H9 (cell line): ENCODE data around the gene TRIM60. TPM values are rescaled to one million over a fixed set of nuclear protein-coding genes. Genes with fewer than 3 reads are reported as not detected.

Source experiments
- DNase-seq: peaks from one replicate; pipeline ENCODE4 v3.0.0-alpha.2; 2017
- H2AFZ ChIP-seq: one replicate; pipeline ENCODE4 v1.6.1; 2013; ENCODE audit warnings: mild to moderate bottlenecking, low read length, control low read depth, moderate library complexity
- H2AK5ac ChIP-seq: 2 replicates; pipeline ENCODE4 v1.6.1; 2013; ENCODE audit warnings: low read length, control low read depth, mixed read lengths; ENCODE audit not compliant: insufficient read length
- H2BK120ac ChIP-seq: one replicate; pipeline ENCODE4 v1.6.1; 2013; ENCODE audit warnings: low read depth, mild to moderate bottlenecking, low read length, control low read depth, inconsistent platforms; ENCODE audit not compliant: poor library complexity, severe bottlenecking
- H2BK12ac ChIP-seq: 2 replicates; pipeline ENCODE4 v1.6.1; 2013; ENCODE audit warnings: low read length, control low read depth, mixed read lengths, low read depth; ENCODE audit not compliant: insufficient read length
- H2BK15ac ChIP-seq: 2 replicates; pipeline ENCODE4 v1.6.1; 2013; ENCODE audit warnings: low read depth, low read length, control low read depth
- H2BK20ac ChIP-seq: one replicate; pipeline ENCODE4 v1.6.1; 2013; ENCODE audit warnings: low read depth, mild to moderate bottlenecking, low read length, control low read depth, inconsistent platforms; ENCODE audit not compliant: poor library complexity, severe bottlenecking
- H2BK5ac ChIP-seq: 2 replicates; pipeline ENCODE4 v1.6.1; 2013; ENCODE audit warnings: low read length, control low read depth, mixed read lengths; ENCODE audit not compliant: insufficient read length
- H3K14ac ChIP-seq: 2 replicates; pipeline ENCODE4 v1.6.1; 2013; ENCODE audit warnings: low read length, control low read depth; ENCODE audit not compliant: insufficient read depth
- H3K18ac ChIP-seq: 2 replicates; pipeline ENCODE4 v1.6.1; 2013; ENCODE audit warnings: low read depth, mild to moderate bottlenecking, mixed read lengths, low read length, control low read depth; ENCODE audit not compliant: insufficient read length
- H3K23ac ChIP-seq: 2 replicates; pipeline ENCODE4 v1.6.1; 2013; ENCODE audit warnings: low read length, control low read depth, mixed read lengths, low read depth; ENCODE audit not compliant: insufficient read length
- H3K23me2 ChIP-seq: 2 replicates; pipeline ENCODE4 v1.6.1; 2013; ENCODE audit warnings: low read depth, mild to moderate bottlenecking, mixed read lengths, low read length, control low read depth; ENCODE audit not compliant: insufficient read length, poor library complexity, severe bottlenecking
- H3K27ac ChIP-seq: 2 replicates; pipeline ENCODE4 v1.5.1; 2013; ENCODE audit warnings: low read length, control low read depth, mixed read lengths, low read depth; ENCODE audit not compliant: insufficient read length
- H3K27me3 ChIP-seq: 2 replicates; pipeline ENCODE4 v1.6.1; 2013; ENCODE audit warnings: low read length, control low read depth, inconsistent platforms; ENCODE audit not compliant: insufficient read depth
- H3K4ac ChIP-seq: 2 replicates; pipeline ENCODE4 v1.6.1; 2013; ENCODE audit warnings: low read depth, mild to moderate bottlenecking, control low read depth, inconsistent platforms, low read length, moderate library complexity
- H3K4me1 ChIP-seq: 2 replicates; pipeline ENCODE4 v1.6.1; 2013; ENCODE audit warnings: low read length, control low read depth, inconsistent platforms; ENCODE audit not compliant: insufficient read depth
- H3K4me2 ChIP-seq: 2 replicates; pipeline ENCODE4 v1.6.1; 2013; ENCODE audit warnings: low read length, control low read depth, mixed read lengths; ENCODE audit not compliant: insufficient read length, insufficient read depth
- H3K56ac ChIP-seq: 2 replicates; pipeline ENCODE4 v1.6.1; 2013; ENCODE audit warnings: low read depth, mild to moderate bottlenecking, mixed read lengths, low read length, control low read depth; ENCODE audit not compliant: insufficient read length
- H3K79me1 ChIP-seq: 2 replicates; pipeline ENCODE4 v1.6.1; 2013; ENCODE audit warnings: low read depth, mild to moderate bottlenecking, moderate library complexity, low read length, control low read depth, inconsistent platforms; ENCODE audit not compliant: insufficient read depth, poor library complexity, severe bottlenecking
- H3K79me2 ChIP-seq: 2 replicates; pipeline ENCODE4 v1.6.1; 2013; ENCODE audit warnings: low read length, control low read depth, inconsistent platforms; ENCODE audit not compliant: insufficient read depth
- H3K9ac ChIP-seq: 2 replicates; pipeline ENCODE4 v1.6.1; 2013; ENCODE audit warnings: low read length, control low read depth, mixed read lengths; ENCODE audit not compliant: insufficient read length; ENCODE audit errors: extremely low read depth
- H3K9me3 ChIP-seq: one replicate; pipeline ENCODE4 v1.6.1; 2013; ENCODE audit warnings: low read depth, low read length, inconsistent platforms; ENCODE audit not compliant: control insufficient read depth
- H3T11ph ChIP-seq: one replicate; pipeline ENCODE4 v1.6.1; 2013; ENCODE audit warnings: mild to moderate bottlenecking, low read length, control low read depth, inconsistent platforms
- H4K20me1 ChIP-seq: one replicate; pipeline ENCODE4 v1.6.1; 2013; ENCODE audit not compliant: control insufficient read depth, insufficient read length, insufficient read depth
- H4K5ac ChIP-seq: 2 replicates; pipeline ENCODE4 v1.6.1; 2013; ENCODE audit warnings: low read depth, mild to moderate bottlenecking, mixed read lengths, low read length, control low read depth; ENCODE audit not compliant: insufficient read length
- H4K8ac ChIP-seq: replicated peaks from 2 replicates; pipeline ENCODE4 v1.6.1; 2013; ENCODE audit warnings: low read length, control low read depth, mixed read lengths, low read depth; ENCODE audit not compliant: insufficient read length
- H4K91ac ChIP-seq: 2 replicates; pipeline ENCODE4 v1.6.1; 2013; ENCODE audit warnings: low read depth, mild to moderate bottlenecking, moderate library complexity, mixed read lengths, low read length, control low read depth; ENCODE audit not compliant: insufficient read length
- H3K27ac Mint-ChIP-seq, 3 experiments: 2 replicates in 2 of 3; 3 replicates in 1 of 3; pipeline ENCODE4 v1.8.0; 2020 to 2021; ENCODE audit warnings: mixed read lengths in 3 of 3, mild to moderate bottlenecking in 1 of 3, moderate library complexity in 1 of 3
- H3K27me3 Mint-ChIP-seq: 2 replicates; pipeline ENCODE4 v1.8.0; 2021; ENCODE audit warnings: low read depth, mild to moderate bottlenecking, moderate library complexity, mixed read lengths
- H3K36me3 Mint-ChIP-seq, 3 experiments: 2 replicates in 2 of 3; 3 replicates in 1 of 3; pipeline ENCODE4 v1.8.0; 2020 to 2021; ENCODE audit warnings: low read depth in 3 of 3, mixed read lengths in 3 of 3; ENCODE audit not compliant: insufficient read depth in 1 of 3
- H3K4me1 Mint-ChIP-seq, 2 experiments: 2 replicates each; pipeline ENCODE4 v1.8.0; 2020; ENCODE audit warnings: mixed read lengths in 2 of 2
- H3K4me3 Mint-ChIP-seq, 2 experiments: 2 replicates in 1 of 2; 3 replicates in 1 of 2; pipeline ENCODE4 v1.8.0; 2020 to 2021; ENCODE audit warnings: mild to moderate bottlenecking in 2 of 2, mixed read lengths in 2 of 2, moderate library complexity in 1 of 2
- H3K9me3 Mint-ChIP-seq, 2 experiments: 2 replicates in 1 of 2; 3 replicates in 1 of 2; pipeline ENCODE4 v1.8.0; 2020; ENCODE audit warnings: mild to moderate bottlenecking in 2 of 2, mixed read lengths in 2 of 2, moderate library complexity in 1 of 2
- CTCF ChIP-seq: fragments of 200-600 bp; sonication (generic); conservative IDR thresholded peaks from 3 replicates; pipeline ENCODE4 v1.8.0; 2021; ENCODE audit warnings: antibody characterized with exemption, mild to moderate bottlenecking
- WGBS: extraction: QIAGEN DNeasy Blood & Tissue Kit; methylation state at CpG from one replicate; pipeline ENCODE4 v1.1.7; 2013; ENCODE audit warnings: missing lambda C conversion rate, low lambda C conversion rate, mixed read lengths; ENCODE audit not compliant: insufficient read length; ENCODE audit errors: extremely low coverage; 5-methylcytosine and 5-hydroxymethylcytosine counted together
- total RNA-seq: library from RNA; stranded (reverse); gene quantifications from 2 replicates; pipeline ENCODE4 v1.2.1, GENCODE V29; 2021

Gene TRIM60
- total RNA-seq, 1 experiment from 2014 or later, result not detected

- Histone ChIP-seq H4K8ac (no peak overlapping the region), H3K4me1 (no peaks in the 10 kb centered on the region), H4K5ac (no peak overlapping the region), H3K9me3 (no peaks in the 10 kb centered on the region), H3K4ac (no peak overlapping the region), H3K79me1 (no peaks in the 10 kb centered on the region), H3K27ac (no peak overlapping the region), H3K23me2 (peaks cover 3% of the 10 kb centered on the region), H4K20me1 (no peaks in the 10 kb centered on the region), H2BK20ac (no peak overlapping the region), H2AFZ (no peak overlapping the region), H2BK120ac (no peak overlapping the region), H3K27me3 (no peaks in the 10 kb centered on the region), H3K4me2 (no peak overlapping the region), H2AK5ac (no peak overlapping the region), H3K14ac (no peak overlapping the region), H2BK5ac (no peak overlapping the region), H2BK15ac (no peak overlapping the region), H3K23ac (no peak overlapping the region), H2BK12ac (no peak overlapping the region), H3K79me2 (no peaks in the 10 kb centered on the region), H3K18ac (no peak overlapping the region), H3T11ph (no peak overlapping the region), H3K9ac (no peak overlapping the region), H3K56ac (no peak overlapping the region), H4K91ac (no peak overlapping the region)
- peaks cover 4% of the 10 kb centered on the region; the same call in 1 of the 2 replicates for H3K27me3 Mint-ChIP-seq
- no peak overlapping the region for H3K4me3 Mint-ChIP-seq
- peaks cover 9 to 11% of the 10 kb centered on the region in 2 experiments for H3K4me1 Mint-ChIP-seq
- no peak overlapping the region for H3K27ac Mint-ChIP-seq
- DNase-seq, result no peak
- no peaks in the 10 kb centered on the region for H3K9me3 Mint-ChIP-seq
- no peak for TF ChIP-seq CTCF
- WGBS, result no CpG with 5 or more reads among the region's 2 CpGs
- H3K36me3 Mint-ChIP-seq, result no peaks in the 10 kb centered on the region
Observed at GRCh38 chr4:165010487-165010886, 21.3 kb upstream of the TRIM60 start.
